GM13976 (cell line): ENCODE results near the gene HIVEP3.

Source experiments
- DNase-seq: peaks from one replicate; pipeline ENCODE4 v3.0.0; 2012; ENCODE audit warnings: low spot score
- in situ Hi-C: fragments of 300-500 bp; cut with MboI; formaldehyde crosslinking; loops from one replicate; pipeline ENCODE4 v1.12.0; 2022; ENCODE audit warnings: low sequenced_read_pairs, mixed read lengths, inconsistent platforms; ENCODE audit not compliant: unreplicated experiment
- TF ChIP-seq, protein P1 (sequence below): IDR thresholded peaks from 2 replicates; pipeline ENCODE4 v1.5.1; 2012; ENCODE audit warnings: borderline replicate concordance, mild to moderate bottlenecking; ENCODE audit not compliant: insufficient read depth; ENCODE audit errors: extremely low read depth, missing control alignments, control extremely low read depth

The HIVEP3 gene

DNA sequence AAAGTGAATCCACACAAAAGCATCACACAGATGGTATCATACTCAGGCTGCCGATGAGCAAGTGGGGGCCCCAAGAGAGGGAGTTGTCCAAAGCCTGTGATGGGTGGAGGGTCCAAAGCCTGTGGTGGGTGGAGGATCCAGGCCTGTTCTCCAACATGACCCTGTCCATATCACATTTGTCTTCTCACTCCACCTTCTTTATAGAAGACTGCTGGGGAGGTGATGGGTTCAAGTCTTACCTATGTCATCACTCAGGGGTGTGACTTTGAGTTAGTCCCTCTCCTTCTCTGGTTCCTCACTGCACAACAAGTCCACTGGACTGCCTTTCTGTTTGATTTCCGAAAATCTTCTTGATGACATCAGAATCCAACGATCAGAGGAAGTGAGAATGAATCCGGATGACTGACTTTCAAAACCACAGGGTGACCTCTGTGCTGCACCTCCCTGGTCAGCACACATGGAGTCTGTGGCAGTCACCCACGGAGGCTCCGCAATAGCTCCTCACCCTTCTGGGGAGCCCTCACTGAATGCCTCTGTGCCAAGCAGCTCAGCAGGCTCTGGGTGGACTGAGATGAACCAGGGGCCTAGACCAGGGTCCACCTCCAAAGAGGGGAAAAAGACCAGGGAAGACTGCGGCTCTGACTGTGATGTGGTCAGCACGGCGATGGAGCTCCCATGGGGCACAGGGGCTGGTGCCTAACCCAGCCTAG lies 166.8 kb downstream of the HIVEP3 start:
- DNase-seq, result peak; percentile 77
- in situ Hi-C loops, result no loop called here
- TF ChIP-seq, protein P1, sequence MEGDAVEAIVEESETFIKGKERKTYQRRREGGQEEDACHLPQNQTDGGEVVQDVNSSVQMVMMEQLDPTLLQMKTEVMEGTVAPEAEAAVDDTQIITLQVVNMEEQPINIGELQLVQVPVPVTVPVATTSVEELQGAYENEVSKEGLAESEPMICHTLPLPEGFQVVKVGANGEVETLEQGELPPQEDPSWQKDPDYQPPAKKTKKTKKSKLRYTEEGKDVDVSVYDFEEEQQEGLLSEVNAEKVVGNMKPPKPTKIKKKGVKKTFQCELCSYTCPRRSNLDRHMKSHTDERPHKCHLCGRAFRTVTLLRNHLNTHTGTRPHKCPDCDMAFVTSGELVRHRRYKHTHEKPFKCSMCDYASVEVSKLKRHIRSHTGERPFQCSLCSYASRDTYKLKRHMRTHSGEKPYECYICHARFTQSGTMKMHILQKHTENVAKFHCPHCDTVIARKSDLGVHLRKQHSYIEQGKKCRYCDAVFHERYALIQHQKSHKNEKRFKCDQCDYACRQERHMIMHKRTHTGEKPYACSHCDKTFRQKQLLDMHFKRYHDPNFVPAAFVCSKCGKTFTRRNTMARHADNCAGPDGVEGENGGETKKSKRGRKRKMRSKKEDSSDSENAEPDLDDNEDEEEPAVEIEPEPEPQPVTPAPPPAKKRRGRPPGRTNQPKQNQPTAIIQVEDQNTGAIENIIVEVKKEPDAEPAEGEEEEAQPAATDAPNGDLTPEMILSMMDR, result no peak

DNA sequence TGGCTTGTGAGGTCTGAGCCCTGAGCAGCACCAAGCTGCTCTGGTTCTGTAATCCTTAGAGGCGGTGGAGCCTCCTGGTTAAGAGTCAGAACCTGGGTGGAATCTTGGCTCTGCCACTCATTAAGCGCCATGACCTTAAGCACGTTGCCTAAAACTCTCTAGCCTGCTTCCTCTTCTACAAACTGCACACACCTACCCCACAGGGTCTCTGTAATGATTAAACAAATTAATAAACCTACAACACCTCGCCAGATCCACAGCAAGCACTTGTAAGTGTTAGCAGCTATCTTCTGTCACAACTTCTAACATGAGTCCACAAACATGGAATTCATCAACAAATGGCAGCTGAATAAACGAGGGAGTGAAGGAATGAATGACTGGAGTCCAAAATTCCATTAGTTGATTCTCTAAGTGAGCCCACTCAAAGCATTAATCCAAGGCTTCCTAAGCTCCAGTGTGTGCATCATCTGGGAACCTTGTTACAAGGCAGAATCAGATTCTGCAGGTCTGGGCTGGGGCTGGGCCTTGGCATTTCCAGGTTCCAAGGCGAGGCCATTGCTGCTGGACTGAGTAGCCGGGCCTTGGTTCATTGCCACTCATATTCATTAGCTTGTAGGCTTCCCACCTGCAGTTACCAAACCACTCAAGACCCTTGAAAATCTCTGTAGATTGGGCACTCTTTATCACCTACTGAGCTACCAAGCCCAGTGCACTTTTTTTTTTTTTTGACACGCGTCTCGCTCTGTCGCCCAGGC lies 168.6 kb downstream of the HIVEP3 start:
- in situ Hi-C loops, result no loop called here
- TF ChIP-seq, protein P1, result no peak
- no peak for DNase-seq

DNA sequence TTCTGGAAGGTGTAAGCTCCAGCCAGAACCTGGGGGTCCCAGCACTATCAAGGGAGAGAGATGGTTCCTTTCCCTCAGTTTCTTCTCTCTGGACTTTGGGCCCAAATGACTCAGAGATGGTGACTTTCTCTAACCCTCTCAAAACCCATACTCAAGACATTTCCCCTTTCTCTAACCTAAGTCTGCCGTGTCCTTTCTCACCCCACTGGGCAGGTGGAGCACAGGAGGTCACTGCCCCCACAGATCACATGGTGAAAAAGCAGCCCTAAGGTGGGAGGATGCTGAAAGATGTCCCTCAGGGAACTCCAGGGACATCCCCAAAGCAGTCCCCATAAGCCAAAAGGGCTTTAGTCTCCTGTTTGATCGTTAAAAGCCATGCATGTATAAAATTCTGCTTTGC lies 173.7 kb downstream of the HIVEP3 start:
- TF ChIP-seq, protein P1, result no peak
- in situ Hi-C loops, result no loop called here
- peak; percentile 67 for DNase-seq

DNA sequence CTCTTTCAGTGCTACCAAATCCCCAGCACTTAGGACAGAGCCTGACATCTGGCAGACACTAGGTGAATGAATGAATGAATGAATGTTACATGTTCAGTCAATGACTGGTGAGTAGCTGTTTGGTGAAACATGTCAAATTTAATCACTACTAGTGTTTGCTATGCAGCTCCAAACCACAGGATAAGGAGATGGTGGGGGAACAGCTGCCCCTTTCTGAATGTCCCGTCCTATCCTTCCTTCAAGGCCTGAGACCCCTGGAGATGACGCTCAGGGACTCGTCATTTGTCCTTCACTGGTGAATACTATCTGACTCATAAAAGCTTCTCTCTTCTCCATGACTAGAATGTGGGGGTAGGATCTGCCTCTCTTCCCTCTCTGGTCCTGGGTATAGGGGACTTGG lies 175.4 kb downstream of the HIVEP3 start:
- TF ChIP-seq, protein P1, result no peak
- in situ Hi-C loops, result no loop called here
- no peak for DNase-seq

DNA sequence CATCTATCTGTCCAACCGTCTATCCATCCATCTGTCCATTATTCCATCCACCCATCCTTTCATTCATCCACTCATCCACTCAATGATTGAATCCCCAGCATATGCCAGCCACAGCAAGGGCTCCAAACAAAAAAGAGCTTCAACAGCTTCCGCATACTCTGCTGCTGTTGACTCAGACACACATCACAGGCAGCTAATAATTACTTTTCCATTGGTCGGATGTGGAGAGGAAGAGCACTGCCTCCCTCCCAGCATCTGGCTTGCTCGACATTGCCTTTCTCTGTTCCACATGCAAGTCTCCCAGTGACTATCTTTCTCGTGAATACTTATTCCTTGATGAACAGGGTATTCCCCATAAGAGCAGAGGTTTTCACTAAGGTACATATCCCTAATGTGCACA lies 176.5 kb downstream of the HIVEP3 start:
- TF ChIP-seq, protein P1, result no peak
- no peak for DNase-seq
- in situ Hi-C loops, result no loop called here

DNA sequence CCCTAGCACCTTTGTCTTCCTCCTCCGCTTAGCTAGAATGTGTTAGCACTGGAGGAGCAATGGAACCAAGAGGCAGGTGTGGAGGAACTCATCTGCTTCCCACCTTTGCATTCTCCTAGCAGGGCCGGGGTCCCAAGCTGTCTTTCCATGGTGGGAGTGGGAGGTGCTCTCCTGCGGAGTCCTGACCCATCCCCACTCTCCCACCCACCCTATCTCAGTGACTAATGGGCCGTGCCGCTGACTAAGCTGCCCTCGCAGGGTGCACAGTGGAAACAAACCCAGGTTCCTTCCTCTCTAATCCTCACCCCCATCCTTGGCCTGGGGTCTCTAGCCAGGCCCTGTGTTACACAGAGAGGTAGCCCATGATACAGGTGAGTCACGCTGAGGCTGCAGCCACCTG lies 177.5 kb downstream of the HIVEP3 start:
- in situ Hi-C loops, result no loop called here
- no peak for DNase-seq
- TF ChIP-seq, protein P1, result no peak
